ENCODE measurements around the gene BCR.
"Not testable (repeated sequence)": the region's sequence is repeated elsewhere in the genome, so short reads cannot be mapped to it uniquely, and the experiment has no call there.

Gene BCR

GRCh38 chr22:23291806-23292452, 111.6 kb downstream of the BCR start:
- no peak for DNase-seq (ENCODE audit: low read depth)

DNA sequence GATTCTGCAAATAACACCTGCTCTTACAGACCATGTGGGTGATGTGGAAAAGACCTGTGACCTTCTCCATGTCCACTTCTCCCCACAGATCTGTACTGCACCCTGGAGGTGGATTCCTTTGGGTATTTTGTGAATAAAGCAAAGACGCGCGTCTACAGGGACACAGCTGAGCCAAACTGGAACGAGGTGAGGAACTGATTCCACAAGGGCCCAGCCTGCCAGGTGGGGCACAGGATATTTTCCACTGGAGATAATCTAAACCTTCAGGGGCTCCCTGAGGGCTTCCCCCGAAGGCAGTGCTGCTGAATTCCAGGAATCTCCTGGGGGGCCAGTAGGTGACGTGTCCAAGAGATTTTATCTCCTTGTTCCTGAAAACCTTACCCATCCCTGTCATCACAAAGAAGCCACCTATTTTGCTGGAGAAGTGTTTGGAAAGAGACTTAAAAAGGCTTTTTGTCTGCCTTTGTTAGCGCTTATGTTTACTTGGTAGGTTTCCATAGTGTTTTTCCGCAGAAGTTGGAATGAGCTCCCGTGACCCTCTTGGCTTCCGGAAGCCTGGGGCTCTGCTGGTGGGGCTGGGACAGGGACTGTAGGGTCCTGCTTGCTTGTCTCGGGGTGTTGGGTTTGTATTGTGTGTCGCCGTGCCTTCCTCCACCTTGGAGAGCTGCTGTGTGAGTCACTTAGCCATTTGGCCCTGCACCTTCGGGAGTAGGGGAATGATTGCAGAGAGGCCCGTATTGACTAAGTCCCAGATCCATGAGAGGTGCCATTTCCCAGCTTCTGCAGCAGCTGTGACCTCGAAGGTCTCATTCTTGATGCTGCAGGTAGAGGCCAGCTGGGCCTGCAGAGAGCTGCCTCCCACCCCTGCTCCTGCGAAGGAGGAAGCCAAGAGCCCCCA, 112.4 kb downstream of the BCR start:
- DNase-seq (ENCODE audit: low read depth): no peak

DNA sequence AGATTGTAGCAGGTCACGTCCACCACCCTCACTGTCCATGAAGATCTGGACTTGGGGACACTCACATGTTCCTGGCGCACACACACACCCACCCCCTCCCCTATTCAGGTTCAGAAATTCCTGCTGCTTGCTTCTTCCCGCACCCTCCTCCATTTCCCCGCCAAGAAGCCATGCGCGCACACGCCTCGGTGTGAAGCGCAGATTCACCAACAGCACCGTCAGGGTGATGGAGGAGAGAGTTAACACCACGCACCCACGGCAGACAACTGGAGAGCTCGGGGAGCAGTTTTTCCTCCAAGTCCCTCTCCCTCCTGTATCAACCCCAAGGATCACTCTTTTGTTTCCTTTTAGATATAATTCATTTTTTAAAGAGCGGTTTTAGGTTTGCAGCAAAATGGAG, 113.4 kb downstream of the BCR start:
- no peak for DNase-seq (ENCODE audit: low read depth)

GRCh38 chr22:23294221-23294620, 113.9 kb downstream of the BCR start:
- no peak for DNase-seq (ENCODE audit: low read depth)

DNA sequence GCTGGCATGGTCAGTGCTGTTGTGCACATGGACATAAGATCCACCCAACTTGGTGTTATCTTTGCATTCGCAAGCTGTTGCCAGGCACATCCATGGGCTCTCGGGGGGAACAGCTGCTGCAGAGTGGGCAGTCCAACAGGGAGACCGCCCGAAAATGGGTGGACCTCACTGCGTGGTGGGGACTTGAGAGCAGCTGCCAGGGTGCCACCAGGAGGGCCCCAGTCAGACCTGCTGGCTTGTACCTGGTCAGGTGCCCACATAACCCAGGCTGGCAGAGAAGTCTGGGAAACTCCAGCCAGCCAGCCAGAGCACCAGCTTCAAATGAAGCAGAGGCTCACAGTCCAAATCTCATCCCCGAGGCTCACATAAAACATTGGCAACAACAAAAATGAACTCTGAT, 120.2 kb downstream of the BCR start:
- DNase-seq (ENCODE audit: low read depth): no peak

- DNase-seq (ENCODE audit: low read depth): no peak
Observed at GRCh38 chr22:23301591-23301990, 121.3 kb downstream of the BCR start.

DNA sequence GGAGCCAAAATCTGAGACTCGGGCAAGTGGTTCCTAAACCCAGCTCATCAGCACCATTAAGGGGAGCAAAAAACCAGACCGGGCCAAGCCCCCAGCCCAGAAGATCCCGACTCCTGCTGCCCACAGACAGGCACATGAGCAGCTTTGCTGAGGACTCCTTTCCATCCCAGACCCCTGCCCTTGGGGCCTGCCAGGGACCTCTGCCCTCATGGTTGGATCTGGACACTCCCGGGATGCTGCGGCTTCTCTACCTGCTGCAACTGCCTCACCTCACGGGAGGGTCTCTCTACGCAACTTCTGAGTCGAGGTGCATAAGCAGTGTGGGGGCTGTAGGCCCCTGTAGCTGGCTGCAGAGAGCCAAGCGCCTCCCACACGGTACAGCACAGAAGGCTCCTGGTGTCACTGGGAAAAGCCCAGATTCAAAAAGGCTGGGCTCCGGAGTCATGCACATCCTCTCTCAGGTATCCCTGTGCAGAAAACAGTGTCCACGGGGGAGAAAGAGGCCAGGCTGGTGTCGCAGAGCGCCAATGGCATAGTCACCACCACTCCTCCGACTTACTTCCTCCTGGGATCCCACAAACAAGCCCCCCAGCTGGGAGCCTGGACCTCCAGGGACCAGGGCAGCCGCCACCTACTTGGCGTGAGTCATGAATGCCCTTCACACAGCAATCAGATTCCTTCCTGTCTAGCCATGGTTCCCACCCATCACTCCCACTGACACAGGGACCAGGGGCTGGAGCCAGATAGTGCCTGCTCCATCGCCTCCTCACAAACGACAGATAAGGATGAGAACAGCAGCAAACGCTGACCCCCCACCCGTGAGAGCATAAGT, 122.1 kb downstream of the BCR start:
- DNase-seq (ENCODE audit: low read depth): no peak

DNA sequence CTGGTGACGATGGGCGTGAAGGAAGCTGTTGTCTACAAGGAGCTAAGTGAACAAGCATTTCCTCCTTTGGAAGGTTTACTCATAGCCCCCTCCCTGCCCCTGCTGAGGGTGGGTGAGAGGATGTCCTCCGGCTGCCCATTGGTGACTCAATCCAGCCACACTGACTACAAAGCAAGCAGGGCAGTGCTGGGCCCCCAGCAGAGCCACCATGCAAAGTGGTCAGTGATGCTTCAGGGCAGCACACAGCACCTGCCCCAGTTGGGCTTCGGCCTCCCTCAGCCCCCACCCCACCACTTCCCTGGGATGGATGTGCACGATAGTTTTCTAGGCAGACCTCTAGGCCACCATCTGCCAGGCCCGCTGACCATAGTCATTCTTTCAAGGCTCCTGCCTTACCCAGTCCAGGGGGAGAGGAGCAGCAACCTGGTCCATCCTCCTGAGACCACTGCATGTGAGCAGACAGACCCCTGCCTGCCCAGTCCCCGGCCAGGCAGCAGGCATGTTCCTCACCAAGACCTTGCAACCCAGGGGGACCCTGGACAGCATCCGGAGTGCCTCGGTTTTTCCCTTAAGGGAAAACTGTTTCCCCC, 125.1 kb downstream of the BCR start:
- DNase-seq (ENCODE audit: low read depth): no peak

DNA sequence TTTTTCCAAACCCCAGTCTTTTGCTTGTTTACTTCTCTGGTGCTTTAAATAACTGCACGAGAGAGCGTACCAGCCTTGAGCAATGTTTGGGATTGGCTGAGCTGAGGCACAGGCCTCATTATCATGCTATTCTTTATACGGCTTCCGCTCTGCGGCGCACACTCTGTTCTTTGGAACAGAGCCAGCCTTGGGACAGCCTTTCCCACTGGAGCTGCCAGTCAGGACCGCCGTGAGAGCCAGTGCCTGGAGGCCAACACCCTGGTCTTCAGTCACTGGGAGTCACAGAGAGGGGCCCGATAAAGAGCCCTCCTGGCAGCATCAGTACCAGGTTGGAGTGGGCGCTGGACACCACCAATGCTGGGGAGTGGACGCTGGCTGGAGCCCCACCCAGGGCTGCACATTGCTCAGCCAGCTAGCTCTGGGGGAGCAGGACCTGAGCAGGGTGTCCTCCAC, 125.6 kb downstream of the BCR start:
- no peak for DNase-seq (ENCODE audit: low read depth)

DNA sequence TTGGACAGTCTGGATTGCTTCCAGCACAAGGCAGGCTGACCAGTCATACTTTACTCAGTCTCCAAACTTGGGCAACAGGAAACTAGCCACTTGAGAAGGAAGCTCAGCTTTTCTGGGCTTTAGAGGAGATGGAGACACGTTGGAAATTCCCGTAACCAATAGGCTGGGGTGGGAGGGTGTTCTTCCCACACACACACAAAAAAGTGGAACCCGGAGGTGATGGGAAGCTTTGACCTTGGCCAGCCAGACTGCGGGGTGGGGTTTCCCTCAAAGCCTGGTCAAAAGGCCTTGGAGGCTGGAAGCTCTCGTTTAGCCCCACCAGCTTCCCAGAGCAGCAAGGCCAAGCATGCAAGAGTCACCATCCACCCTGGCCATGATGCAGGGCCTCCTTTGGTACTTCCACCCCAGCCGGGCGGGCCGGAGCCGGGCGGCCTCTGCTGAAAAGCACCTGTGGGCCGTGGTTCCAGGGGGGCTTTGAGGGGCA, 126.2 kb downstream of the BCR start:
- no peak for DNase-seq (ENCODE audit: low read depth)

DNA sequence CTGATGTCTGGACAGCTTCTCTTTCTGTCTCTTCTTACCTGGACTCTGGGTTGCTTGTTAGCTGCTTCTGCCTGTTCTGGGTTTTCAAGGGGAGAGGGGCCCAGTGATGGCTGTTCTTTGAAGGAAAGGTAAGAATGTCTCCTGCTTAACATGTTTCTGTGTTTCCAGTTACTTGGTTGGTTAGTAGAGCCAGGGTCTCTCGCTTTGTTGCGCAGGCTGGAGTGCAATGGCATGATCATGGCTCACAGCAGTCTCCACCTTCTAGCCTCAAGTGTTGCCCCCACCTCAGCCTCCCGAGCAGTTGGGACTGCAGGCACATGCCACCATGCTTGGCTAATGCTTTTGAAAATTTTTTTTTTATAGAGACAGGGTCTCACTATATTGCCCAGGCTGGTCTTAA, 126.6 kb downstream of the BCR start:
- DNase-seq (ENCODE audit: low read depth): no peak

GRCh38 chr22:23307511-23307910, 127.2 kb downstream of the BCR start:
- DNase-seq (ENCODE audit: low read depth): not testable (repeated sequence)

GRCh38 chr22:23309261-23309660, 129.0 kb downstream of the BCR start:
- not testable (repeated sequence) for DNase-seq (ENCODE audit: low read depth)

DNA sequence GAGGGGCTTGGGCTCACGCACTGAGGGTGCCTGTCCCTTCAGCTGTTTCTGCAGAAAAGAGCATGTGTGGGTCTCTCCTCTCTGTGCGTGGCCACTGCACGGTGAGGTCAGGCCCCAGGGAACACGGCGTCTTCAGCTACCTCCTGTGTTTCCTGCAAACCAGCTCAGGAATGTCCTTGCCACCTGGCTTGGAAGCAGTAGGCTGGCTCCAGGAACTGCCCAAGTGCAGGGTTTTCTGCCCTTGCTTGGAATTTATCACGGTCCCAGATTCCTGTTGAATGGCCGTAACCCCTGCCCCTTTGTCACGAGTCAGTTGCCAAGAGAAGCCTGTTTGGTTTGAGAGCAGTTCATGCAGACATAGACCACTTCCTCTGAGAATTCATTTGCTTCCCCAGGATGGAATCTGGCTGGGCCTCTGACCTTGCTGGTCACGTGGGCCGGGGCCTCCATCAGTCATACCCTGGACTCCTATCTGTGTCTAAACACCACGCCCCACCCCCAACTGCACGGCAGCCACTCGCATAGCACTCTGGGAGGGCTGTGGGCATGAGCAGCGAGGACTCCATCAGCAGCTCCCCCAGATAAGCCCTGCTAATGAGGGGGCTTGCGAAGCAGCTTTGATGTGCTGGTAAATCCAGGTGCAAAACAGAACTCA, 130.3 kb downstream of the BCR start:
- not testable (repeated sequence) for DNase-seq (ENCODE audit: low read depth)

DNA sequence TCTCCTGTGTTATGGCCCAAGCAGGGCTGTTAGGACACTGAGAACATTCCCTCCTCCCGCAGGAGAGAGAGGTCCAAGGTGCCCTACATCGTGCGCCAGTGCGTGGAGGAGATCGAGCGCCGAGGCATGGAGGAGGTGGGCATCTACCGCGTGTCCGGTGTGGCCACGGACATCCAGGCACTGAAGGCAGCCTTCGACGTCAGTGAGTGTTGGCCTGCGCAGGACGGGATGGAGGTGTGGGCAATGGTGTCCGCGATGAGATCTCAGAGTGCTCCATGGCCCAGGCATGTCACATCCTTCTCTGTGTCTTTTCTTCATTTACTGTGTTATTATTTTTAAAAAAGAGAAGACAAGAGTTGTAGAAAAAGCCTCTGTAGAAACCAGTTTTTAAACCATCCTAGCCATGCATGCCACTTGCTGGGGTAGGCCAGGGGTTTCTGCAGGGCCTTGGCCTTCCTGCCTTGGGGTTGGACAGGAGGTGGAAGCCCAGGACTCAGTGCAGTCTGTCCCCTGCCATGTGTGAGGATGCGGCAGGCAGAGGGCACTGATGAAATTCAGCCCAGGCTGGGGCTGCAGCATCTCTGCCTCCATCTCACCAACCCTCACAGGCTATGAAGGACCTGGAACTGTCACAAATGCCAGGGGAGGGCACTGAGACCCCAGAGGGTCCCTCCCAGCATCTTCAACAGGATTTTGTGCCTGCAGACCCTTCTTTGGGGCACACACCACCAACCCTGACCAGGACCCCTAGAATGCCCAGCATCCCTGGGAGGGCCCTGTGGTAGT, 131.5 kb downstream of the BCR start:
- DNase-seq (ENCODE audit: low read depth): not testable (repeated sequence)

DNA sequence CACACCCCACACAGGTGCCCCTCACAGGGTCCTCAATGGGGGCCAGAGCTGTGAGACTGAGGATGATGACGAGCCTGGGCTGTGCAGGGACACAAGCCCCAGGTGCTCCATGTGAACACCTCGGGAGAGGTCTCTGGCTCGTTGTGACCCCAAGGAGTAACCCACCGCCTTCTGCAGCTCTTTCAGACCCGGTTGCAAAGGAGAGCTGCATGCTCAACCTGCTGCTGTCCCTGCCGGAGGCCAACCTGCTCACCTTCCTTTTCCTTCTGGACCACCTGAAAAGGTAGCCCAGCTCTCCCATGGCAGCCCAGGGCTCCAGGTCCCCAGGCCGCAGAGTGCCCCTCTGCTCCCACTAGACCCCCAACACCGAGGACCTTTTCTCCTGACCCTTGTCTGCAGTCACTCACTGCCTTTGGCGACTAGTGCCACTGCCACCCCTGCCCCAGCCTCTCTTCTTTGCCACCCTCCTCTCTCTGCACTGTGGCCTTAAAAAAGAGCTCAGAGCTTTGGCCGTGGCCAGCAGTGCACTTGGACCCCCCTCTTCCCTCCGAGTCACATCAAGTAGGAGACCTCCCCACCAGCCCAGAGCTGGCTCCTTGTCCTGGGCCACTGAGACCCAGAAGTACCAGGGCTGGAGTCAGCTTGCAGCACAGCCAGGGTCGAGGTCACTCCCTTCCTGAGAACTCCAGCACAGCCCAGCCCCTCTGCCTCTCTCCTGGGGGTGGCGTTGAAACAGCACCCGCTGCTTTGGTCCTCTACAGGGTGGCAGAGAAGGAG, 133.7 kb downstream of the BCR start:
- no peak for DNase-seq (ENCODE audit: low read depth)

DNA sequence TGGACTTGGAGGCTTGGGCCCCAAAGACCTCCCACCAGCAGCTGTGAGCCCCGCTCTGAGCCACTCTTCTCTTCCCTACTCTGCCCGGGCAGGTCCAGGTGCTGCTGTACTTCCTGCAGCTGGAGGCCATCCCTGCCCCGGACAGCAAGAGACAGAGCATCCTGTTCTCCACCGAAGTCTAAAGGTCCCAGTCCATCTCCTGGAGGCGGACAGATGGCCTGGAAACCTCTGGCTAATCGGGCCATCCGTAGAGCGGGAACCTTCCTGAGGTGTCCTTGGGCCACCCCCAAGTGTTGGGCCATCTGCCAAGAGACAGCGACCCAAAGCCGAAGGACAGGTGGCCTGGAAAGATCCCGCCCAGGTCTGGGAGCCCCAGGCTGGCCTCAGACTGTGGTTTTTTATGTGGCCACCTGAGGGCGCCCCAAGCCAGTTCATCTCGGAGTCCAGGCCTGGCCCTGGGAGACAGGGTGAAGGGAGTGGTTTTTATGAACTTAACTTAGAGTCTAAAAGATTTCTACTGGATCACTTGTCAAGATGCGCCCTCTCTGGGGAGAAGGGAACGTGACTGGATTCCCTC, 135.1 kb downstream of the BCR start:
- no peak for DNase-seq (ENCODE audit: low read depth)

DNA sequence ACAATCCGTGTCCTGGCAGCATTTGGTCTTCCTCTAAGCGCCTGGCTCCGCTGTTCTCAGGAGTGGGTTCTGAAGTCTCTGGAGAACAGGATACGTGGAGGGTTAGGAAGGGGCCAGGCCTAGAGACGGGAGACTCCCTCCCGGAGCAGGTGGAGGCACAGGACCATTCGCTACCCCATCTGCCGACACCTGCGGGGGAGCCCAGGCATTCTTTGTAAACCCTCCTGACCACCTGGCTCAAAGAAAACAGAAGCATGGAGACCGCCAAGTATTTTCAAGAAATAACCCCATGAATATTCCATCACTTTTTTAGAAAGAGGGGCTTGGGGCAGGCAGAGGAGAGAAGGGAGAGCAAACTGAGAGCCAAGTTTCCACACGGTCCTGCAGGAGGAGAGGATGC, 136.3 kb downstream of the BCR start:
- DNase-seq (ENCODE audit: low read depth): not testable (repeated sequence)

DNA sequence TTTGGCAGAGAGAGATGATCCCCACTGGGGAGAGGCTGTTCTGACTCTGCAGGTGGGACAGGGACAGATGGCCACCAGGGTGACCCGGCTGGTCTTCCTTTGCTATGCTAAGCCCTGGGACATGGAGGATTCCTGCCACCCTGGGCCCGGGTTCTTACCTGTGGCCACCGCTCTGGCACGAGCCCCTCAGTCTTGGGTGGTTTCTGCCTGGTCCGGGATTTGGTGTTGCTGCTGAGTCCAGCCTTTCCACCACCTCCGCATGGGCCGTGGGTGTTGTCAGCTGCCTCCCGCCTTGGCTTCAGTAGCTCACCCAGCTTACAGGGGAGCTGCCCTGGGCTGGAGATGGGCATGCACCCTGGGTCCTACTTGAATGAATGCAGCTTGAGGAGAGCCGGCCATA, 138.0 kb downstream of the BCR start:
- DNase-seq (ENCODE audit: low read depth): not testable (repeated sequence)
